ENCODE results near the gene SYCP3. TPM values are rescaled to one million over a fixed set of nuclear protein-coding genes. Genes with fewer than 3 reads are reported as not detected.

SYCP3 gene
- total and polyA plus RNA-seq, 5 donors from 2014 or later: 0.03 to 0.27 (median 0.23) TPM; not detected in 2

GRCh38 chr12:101780599-101780998 is 41.3 kb upstream of the SYCP3 start:
- Histone ChIP-seq H3K4me1 (ENCODE audit: control insufficient read depth, insufficient read depth, low read length, poor library complexity, severe bottlenecking) (no peaks in the 10 kb centered on the region), H3K36me3 (ENCODE audit: control insufficient read depth, insufficient read depth, low read length) (peaks cover 41% of the 10 kb centered on the region), H3K9me3 (ENCODE audit: control insufficient read depth in 2 of 2, low read length in 2 of 2) (no peaks in the 10 kb centered on the region), H3K27ac (ENCODE audit: insufficient read depth, low read length, poor library complexity, severe bottlenecking) (no peak overlapping the region), H3K27me3 (ENCODE audit: control insufficient read depth, insufficient read depth, low read length) (no peaks in the 10 kb centered on the region), H3K4me3 (ENCODE audit: low read depth, low read length) (no peak overlapping the region)
- ATAC-seq (ENCODE audit: low read depth in 2 of 2) (no peak), DNase-seq (no peak)
- peak overlapping the region in 1 of 3 donors; percentile 40 for H3K27ac Mint-ChIP-seq
- no peak overlapping the region for H3K4me3 Mint-ChIP-seq
- peaks cover 25% of the 10 kb centered on the region for H3K36me3 Mint-ChIP-seq
- H3K4me1 Mint-ChIP-seq: peaks cover 4 to 22% (median 9%) of the 10 kb centered on the region in 4 donors
- no peaks in the 10 kb centered on the region for H3K27me3 Mint-ChIP-seq
- H3K9me3 Mint-ChIP-seq: no peaks in the 10 kb centered on the region

GRCh38 chr12:101779626-101780025 is 40.4 kb upstream of the SYCP3 start:
- Histone ChIP-seq H3K36me3 (ENCODE audit: control insufficient read depth, insufficient read depth, low read length) (peaks cover 32% of the 10 kb centered on the region), H3K27ac (ENCODE audit: insufficient read depth, low read length, poor library complexity, severe bottlenecking) (no peak overlapping the region), H3K9me3 (ENCODE audit: control insufficient read depth in 2 of 2, low read length in 2 of 2) (no peaks in the 10 kb centered on the region), H3K27me3 (ENCODE audit: control insufficient read depth, insufficient read depth, low read length) (no peaks in the 10 kb centered on the region), H3K4me1 (ENCODE audit: control insufficient read depth, insufficient read depth, low read length, poor library complexity, severe bottlenecking) (no peaks in the 10 kb centered on the region), H3K4me3 (ENCODE audit: low read depth, low read length) (no peak overlapping the region)
- Mint-ChIP-seq H3K4me3 (no peak overlapping the region), H3K27me3 (no peaks in the 10 kb centered on the region), H3K36me3 (peaks cover 25% of the 10 kb centered on the region), H3K4me1 (peaks cover 4 to 22% (median 9%) of the 10 kb centered on the region in 4 donors), H3K9me3 (no peaks in the 10 kb centered on the region), H3K27ac (peak overlapping the region in 1 of 3 donors; percentile 40)
- ATAC-seq (ENCODE audit: low read depth in 2 of 2): no peak
- DNase-seq: no peak

GRCh38 chr12:101779200-101779599 is 39.9 kb upstream of the SYCP3 start:
- Histone ChIP-seq H3K27ac (ENCODE audit: insufficient read depth, low read length, poor library complexity, severe bottlenecking) (no peak overlapping the region), H3K9me3 (ENCODE audit: control insufficient read depth in 2 of 2, low read length in 2 of 2) (no peaks in the 10 kb centered on the region), H3K36me3 (ENCODE audit: control insufficient read depth, insufficient read depth, low read length) (peaks cover 29% of the 10 kb centered on the region), H3K4me1 (ENCODE audit: control insufficient read depth, insufficient read depth, low read length, poor library complexity, severe bottlenecking) (no peaks in the 10 kb centered on the region), H3K4me3 (ENCODE audit: low read depth, low read length) (no peak overlapping the region), H3K27me3 (ENCODE audit: control insufficient read depth, insufficient read depth, low read length) (no peaks in the 10 kb centered on the region)
- Mint-ChIP-seq H3K36me3 (peaks cover 20% of the 10 kb centered on the region), H3K27me3 (no peaks in the 10 kb centered on the region), H3K9me3 (no peaks in the 10 kb centered on the region), H3K27ac (peak overlapping the region in 1 of 3 donors; percentile 40), H3K4me1 (peaks cover 4 to 22% (median 9%) of the 10 kb centered on the region in 4 donors), H3K4me3 (no peak overlapping the region)
- ATAC-seq (ENCODE audit: low read depth in 2 of 2) (no peak), DNase-seq (no peak)

- Histone ChIP-seq H3K27ac (ENCODE audit: insufficient read depth, low read length, poor library complexity, severe bottlenecking) (no peak overlapping the region), H3K4me3 (ENCODE audit: low read depth, low read length) (no peak overlapping the region), H3K4me1 (ENCODE audit: control insufficient read depth, insufficient read depth, low read length, poor library complexity, severe bottlenecking) (no peaks in the 10 kb centered on the region), H3K36me3 (ENCODE audit: control insufficient read depth, insufficient read depth, low read length) (peaks cover 29% of the 10 kb centered on the region), H3K27me3 (ENCODE audit: control insufficient read depth, insufficient read depth, low read length) (no peaks in the 10 kb centered on the region), H3K9me3 (ENCODE audit: control insufficient read depth in 2 of 2, low read length in 2 of 2) (no peaks in the 10 kb centered on the region)
- DNase-seq (no peak), ATAC-seq (ENCODE audit: low read depth in 2 of 2) (no peak)
- no peaks in the 10 kb centered on the region for H3K9me3 Mint-ChIP-seq
- peak overlapping the region in 1 of 3 donors; percentile 39 for H3K27ac Mint-ChIP-seq
- peaks cover 13% of the 10 kb centered on the region for H3K36me3 Mint-ChIP-seq
- H3K27me3 Mint-ChIP-seq: no peaks in the 10 kb centered on the region
- H3K4me1 Mint-ChIP-seq: peaks cover 8 to 26% (median 11%) of the 10 kb centered on the region in 4 donors
- no peak overlapping the region for H3K4me3 Mint-ChIP-seq
Measured at GRCh38 chr12:101777978-101778377, 38.7 kb upstream of the SYCP3 start.

GRCh38 chr12:101777485-101777884 is 38.2 kb upstream of the SYCP3 start:
- H3K9me3 ChIP-seq (ENCODE audit: control insufficient read depth in 2 of 2, low read length in 2 of 2): no peaks in the 10 kb centered on the region
- no peaks in the 10 kb centered on the region for H3K4me1 ChIP-seq (ENCODE audit: control insufficient read depth, insufficient read depth, low read length, poor library complexity, severe bottlenecking)
- H3K27me3 Mint-ChIP-seq: no peaks in the 10 kb centered on the region
- ATAC-seq (ENCODE audit: low read depth in 2 of 2) (no peak), DNase-seq (no peak)
- peak overlapping the region; percentile 39 to 89 (median 60) for H3K27ac Mint-ChIP-seq
- no peaks in the 10 kb centered on the region for H3K9me3 Mint-ChIP-seq
- H3K4me1 Mint-ChIP-seq: peaks cover 5 to 21% (median 9%) of the 10 kb centered on the region in 4 donors
- H3K27ac ChIP-seq (ENCODE audit: insufficient read depth, low read length, poor library complexity, severe bottlenecking): no peak overlapping the region
- no peaks in the 10 kb centered on the region for H3K27me3 ChIP-seq (ENCODE audit: control insufficient read depth, insufficient read depth, low read length)
- peaks cover 29% of the 10 kb centered on the region for H3K36me3 ChIP-seq (ENCODE audit: control insufficient read depth, insufficient read depth, low read length)
- H3K4me3 Mint-ChIP-seq: no peak overlapping the region
- H3K4me3 ChIP-seq (ENCODE audit: low read depth, low read length): no peak overlapping the region
- H3K36me3 Mint-ChIP-seq: peaks cover 13% of the 10 kb centered on the region

- no peaks in the 10 kb centered on the region for H3K27me3 ChIP-seq (ENCODE audit: control insufficient read depth, insufficient read depth, low read length)
- peaks cover 2 to 14% (median 5%) of the 10 kb centered on the region in 4 donors for H3K4me1 Mint-ChIP-seq
- H3K27ac ChIP-seq (ENCODE audit: insufficient read depth, low read length, poor library complexity, severe bottlenecking): no peak overlapping the region
- H3K4me3 Mint-ChIP-seq: no peak overlapping the region
- H3K27me3 Mint-ChIP-seq: no peaks in the 10 kb centered on the region
- DNase-seq (no peak), ATAC-seq (ENCODE audit: low read depth in 2 of 2) (no peak)
- no peak overlapping the region for H3K4me3 ChIP-seq (ENCODE audit: low read depth, low read length)
- peak overlapping the region in 1 of 3 donors; percentile 52 for H3K27ac Mint-ChIP-seq
- no peaks in the 10 kb centered on the region for H3K9me3 Mint-ChIP-seq
- H3K9me3 ChIP-seq (ENCODE audit: control insufficient read depth in 2 of 2, low read length in 2 of 2): no peaks in the 10 kb centered on the region
- H3K36me3 ChIP-seq (ENCODE audit: control insufficient read depth, insufficient read depth, low read length): peaks cover 29% of the 10 kb centered on the region
- H3K4me1 ChIP-seq (ENCODE audit: control insufficient read depth, insufficient read depth, low read length, poor library complexity, severe bottlenecking): no peaks in the 10 kb centered on the region
- H3K36me3 Mint-ChIP-seq: peaks cover 13% of the 10 kb centered on the region
Measured at GRCh38 chr12:101775816-101776215, 36.6 kb upstream of the SYCP3 start.

- Mint-ChIP-seq H3K36me3 (peaks cover 19% of the 10 kb centered on the region), H3K9me3 (no peaks in the 10 kb centered on the region), H3K4me3 (no peak overlapping the region), H3K4me1 (peaks cover 0 to 10% (median 4%) of the 10 kb centered on the region in 4 donors), H3K27me3 (no peaks in the 10 kb centered on the region), H3K27ac (no peak overlapping the region)
- Histone ChIP-seq H3K27ac (ENCODE audit: insufficient read depth, low read length, poor library complexity, severe bottlenecking) (no peak overlapping the region), H3K4me1 (ENCODE audit: control insufficient read depth, insufficient read depth, low read length, poor library complexity, severe bottlenecking) (no peaks in the 10 kb centered on the region), H3K36me3 (ENCODE audit: control insufficient read depth, insufficient read depth, low read length) (peaks cover 39% of the 10 kb centered on the region), H3K9me3 (ENCODE audit: control insufficient read depth in 2 of 2, low read length in 2 of 2) (no peaks in the 10 kb centered on the region), H3K4me3 (ENCODE audit: low read depth, low read length) (no peak overlapping the region), H3K27me3 (ENCODE audit: control insufficient read depth, insufficient read depth, low read length) (no peaks in the 10 kb centered on the region)
- ATAC-seq (ENCODE audit: low read depth in 2 of 2): peak; percentile 89 to 90
- DNase-seq: peak; percentile 46 to 83 (median 75)
Measured at GRCh38 chr12:101773650-101774162, 34.4 kb upstream of the SYCP3 start.

All from CD4-positive, CD25-positive, alpha-beta regulatory T cell (primary cell).